Astrocyte of the cerebellum (primary cell): Measurements from ENCODE around the gene MGAT4B.
A peak's percentile ranks its signal among the peaks of the same experiment; 100 is the strongest.

Experiments
- DNase-seq: peaks from one replicate; pipeline ENCODE4 v3.0.0-alpha.2; 2011; ENCODE audit warnings: low read depth
- H3K4me3 ChIP-seq: 2 replicates; pipeline ENCODE4 v1.5.1; 2011; ENCODE audit warnings: mild to moderate bottlenecking, low read depth, low read length, moderate library complexity
- in situ Hi-C: cut with HindIII; loops from 2 replicates; pipeline ENCODE4 v1.10.0; 2017; ENCODE audit warnings: low sequenced_read_pairs
- TF ChIP-seq, protein P1 (sequence below): IDR thresholded peaks from 2 replicates; pipeline ENCODE4 v1.5.1; 2012; ENCODE audit warnings: low read length, low read depth, moderate library complexity, mild to moderate bottlenecking; ENCODE audit errors: missing control alignments

MGAT4B gene

DNA sequence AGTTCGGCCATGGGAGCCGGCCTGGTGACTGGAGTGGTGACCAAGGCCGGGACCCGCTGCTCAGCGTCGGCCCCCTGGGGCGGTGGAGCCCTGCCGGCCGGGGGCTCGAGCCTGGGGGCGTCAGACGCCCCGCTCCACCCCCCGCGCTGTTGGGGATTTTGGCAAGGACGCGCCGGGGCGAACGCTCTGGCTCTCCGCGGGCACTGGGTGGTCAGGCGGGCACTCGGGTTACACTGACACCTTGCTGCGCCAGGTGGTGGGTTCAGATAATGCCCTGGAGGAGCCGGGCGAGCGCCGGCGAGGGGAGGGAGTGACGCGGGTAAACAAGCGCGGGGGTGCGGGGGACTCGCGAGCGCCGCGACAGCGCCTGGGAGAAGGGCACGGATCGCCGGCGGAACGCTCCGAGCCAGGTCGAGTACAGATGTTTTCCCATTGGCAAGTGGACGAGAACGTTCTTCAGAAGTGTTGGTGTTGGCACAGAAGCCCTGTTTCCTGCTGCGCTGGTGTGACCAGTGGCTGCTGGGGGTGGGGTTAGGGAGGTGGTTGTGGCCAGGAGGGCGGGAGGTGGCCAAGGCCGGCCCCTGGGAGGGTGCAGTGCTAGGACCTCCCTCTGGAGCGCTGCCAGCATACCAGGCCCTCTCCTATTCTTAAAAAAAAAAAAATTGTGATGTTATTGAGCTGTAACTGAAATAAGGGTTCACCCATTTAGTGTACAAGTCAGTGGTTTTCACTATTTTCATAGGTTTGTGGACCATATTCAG, 14.8 kb upstream of the MGAT4B start:
- H3K4me3 ChIP-seq: peak overlapping the region; percentile 96
- DNase-seq: peak; percentile 93
- in situ Hi-C loops: no loop called here
- TF ChIP-seq, protein P1, sequence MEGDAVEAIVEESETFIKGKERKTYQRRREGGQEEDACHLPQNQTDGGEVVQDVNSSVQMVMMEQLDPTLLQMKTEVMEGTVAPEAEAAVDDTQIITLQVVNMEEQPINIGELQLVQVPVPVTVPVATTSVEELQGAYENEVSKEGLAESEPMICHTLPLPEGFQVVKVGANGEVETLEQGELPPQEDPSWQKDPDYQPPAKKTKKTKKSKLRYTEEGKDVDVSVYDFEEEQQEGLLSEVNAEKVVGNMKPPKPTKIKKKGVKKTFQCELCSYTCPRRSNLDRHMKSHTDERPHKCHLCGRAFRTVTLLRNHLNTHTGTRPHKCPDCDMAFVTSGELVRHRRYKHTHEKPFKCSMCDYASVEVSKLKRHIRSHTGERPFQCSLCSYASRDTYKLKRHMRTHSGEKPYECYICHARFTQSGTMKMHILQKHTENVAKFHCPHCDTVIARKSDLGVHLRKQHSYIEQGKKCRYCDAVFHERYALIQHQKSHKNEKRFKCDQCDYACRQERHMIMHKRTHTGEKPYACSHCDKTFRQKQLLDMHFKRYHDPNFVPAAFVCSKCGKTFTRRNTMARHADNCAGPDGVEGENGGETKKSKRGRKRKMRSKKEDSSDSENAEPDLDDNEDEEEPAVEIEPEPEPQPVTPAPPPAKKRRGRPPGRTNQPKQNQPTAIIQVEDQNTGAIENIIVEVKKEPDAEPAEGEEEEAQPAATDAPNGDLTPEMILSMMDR: no peak

GRCh38 chr5:179820483-179821297, 14.0 kb upstream of the MGAT4B start, which contains the start of gene SQSTM1:
Gene SQSTM1 (plus strand): TSS chr5:179820905. CDS start chr5:179820937, 32 bp downstream.
- DNase-seq: peak; percentile 28

DNA sequence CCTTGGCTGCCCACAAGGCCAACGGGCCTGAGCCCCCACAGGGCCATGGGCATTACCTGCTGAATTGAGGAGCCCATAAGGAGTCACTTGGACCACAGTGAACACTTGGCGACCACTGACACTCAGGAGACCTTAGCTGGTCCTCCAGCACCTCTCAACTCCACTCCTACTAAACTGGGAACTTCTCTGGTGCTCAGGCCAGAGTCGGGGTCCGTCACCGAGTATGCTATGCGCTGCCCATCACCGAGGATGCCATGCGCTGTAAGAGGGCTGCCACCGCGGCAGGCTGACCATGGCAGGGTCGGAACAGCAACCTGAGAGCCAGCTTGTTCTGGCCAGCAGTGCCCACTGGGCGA, 13.4 kb upstream of the MGAT4B start:
- in situ Hi-C loops: no loop called here
- peak overlapping the region; percentile 96 for H3K4me3 ChIP-seq
- DNase-seq: no peak
- TF ChIP-seq, protein P1: no peak

More at GRCh38 chr5:179820483-179821297, 14.0 kb upstream of the MGAT4B start, which contains the start of gene SQSTM1:
- in situ Hi-C loops: no loop called here
- TF ChIP-seq, protein P1: no peak
- H3K4me3 ChIP-seq: peak within 1 kb of the TSS; percentile 96

DNA sequence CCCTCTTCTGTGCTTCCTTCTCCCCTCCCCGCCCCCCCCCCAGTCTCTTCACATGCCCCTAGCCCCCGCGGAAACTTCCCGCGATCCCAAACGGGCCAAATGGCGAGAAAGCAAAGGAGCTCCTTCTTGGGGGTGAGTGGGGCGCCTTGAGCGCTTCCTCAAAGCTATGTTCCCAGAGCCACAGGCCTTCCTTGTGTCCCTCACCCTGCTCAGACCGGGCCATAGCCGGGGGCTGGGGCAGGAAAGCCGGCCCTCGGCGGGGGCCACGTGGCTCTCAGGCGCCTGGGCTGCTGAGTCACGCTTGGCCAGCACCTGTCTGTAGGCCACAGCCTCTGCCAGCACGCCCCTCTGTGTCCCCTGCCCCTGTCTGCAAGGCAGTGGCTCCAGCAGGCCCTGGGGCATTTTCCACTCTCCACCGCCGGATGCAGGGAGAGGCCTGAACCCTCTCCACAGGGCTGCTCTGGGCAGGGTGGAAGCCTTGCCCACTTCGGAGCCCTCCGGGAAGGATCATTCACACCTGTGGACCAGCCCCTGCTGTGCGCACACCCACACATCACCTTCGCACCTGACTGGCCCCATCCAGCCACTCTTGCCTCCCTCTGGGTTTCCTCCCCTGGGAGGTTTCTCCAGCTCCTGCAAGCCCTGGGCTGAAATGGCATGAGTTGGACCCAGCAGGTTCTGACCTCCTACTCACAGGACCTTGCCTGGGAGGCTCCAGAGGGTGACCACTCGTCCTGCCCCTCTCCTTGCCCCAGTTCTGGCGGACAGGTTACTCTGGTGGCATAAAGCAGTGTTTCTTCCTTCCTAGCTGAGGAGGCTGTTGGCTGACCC, 12.8 kb upstream of the MGAT4B start:
- no peak for DNase-seq
- in situ Hi-C loops: no loop called here
- no peak overlapping the region for H3K4me3 ChIP-seq
- TF ChIP-seq, protein P1: no peak

GRCh38 chr5:179818746-179819295, 12.2 kb upstream of the MGAT4B start:
- TF ChIP-seq, protein P1: no peak
- peak overlapping the region; percentile 10 for H3K4me3 ChIP-seq
- in situ Hi-C loops: no loop called here
- peak; percentile 76 for DNase-seq
